Mesenchymal stem cell (in vitro differentiated cells and primary cell): ENCODE measurements around the gene CHCT1.

Source experiments
- DNase-seq: peaks from one replicate; pipeline ENCODE4 v3.0.0-alpha.2; 2013
- H2AFZ ChIP-seq: one replicate; pipeline ENCODE4 v1.6.1; 2013; ENCODE audit warnings: low read depth, mild to moderate bottlenecking, control low read depth, inconsistent platforms, low read length, moderate library complexity
- H2AK5ac ChIP-seq: 2 replicates; pipeline ENCODE4 v1.6.1; 2013; ENCODE audit warnings: low read length, moderate library complexity, mild to moderate bottlenecking, inconsistent platforms; ENCODE audit not compliant: severe bottlenecking
- H2BK120ac ChIP-seq: one replicate; pipeline ENCODE4 v1.6.1; 2013; ENCODE audit warnings: low read depth, mild to moderate bottlenecking, inconsistent platforms, low read length, moderate library complexity
- H2BK12ac ChIP-seq, 2 experiments: one replicate each; pipeline ENCODE4 v1.6.1; 2013; ENCODE audit warnings: inconsistent platforms in 2 of 2, low read length in 2 of 2, mild to moderate bottlenecking in 2 of 2, moderate library complexity in 2 of 2, control low read depth in 1 of 2
- H2BK15ac ChIP-seq: one replicate; pipeline ENCODE4 v1.6.1; 2013; ENCODE audit warnings: mild to moderate bottlenecking, low read depth, inconsistent platforms; ENCODE audit not compliant: poor library complexity, severe bottlenecking
- H2BK5ac ChIP-seq: 2 replicates; pipeline ENCODE4 v1.6.1; 2013; ENCODE audit warnings: low read depth, mild to moderate bottlenecking, low read length, control low read depth, inconsistent platforms; ENCODE audit not compliant: poor library complexity, severe bottlenecking
- H3K14ac ChIP-seq, 2 experiments: one replicate each; pipeline ENCODE4 v1.6.1; 2013; ENCODE audit warnings: inconsistent platforms in 2 of 2, low read length in 2 of 2, control low read depth in 1 of 2, mild to moderate bottlenecking in 1 of 2, moderate library complexity in 1 of 2
- H3K18ac ChIP-seq, 2 experiments: one replicate each; pipeline ENCODE4 v1.6.1; 2013; ENCODE audit warnings: inconsistent platforms in 2 of 2, low read length in 2 of 2, control low read depth in 1 of 2, low read depth in 1 of 2, mild to moderate bottlenecking in 1 of 2
- H3K23ac ChIP-seq, 2 experiments: one replicate each; pipeline ENCODE4 v1.6.1; 2013; ENCODE audit warnings: inconsistent platforms in 2 of 2, low read length in 2 of 2, mild to moderate bottlenecking in 2 of 2, moderate library complexity in 2 of 2, control low read depth in 1 of 2
- H3K27ac ChIP-seq: 2 replicates; pipeline ENCODE4 v1.5.1; 2013; ENCODE audit warnings: mild to moderate bottlenecking, moderate library complexity, low read length, control low read depth, inconsistent platforms; ENCODE audit not compliant: poor library complexity, severe bottlenecking
- H3K27me3 ChIP-seq, 2 experiments: 2 replicates each; pipeline versions ENCODE4 v1.6.1 to v1.7.0; 2013; ENCODE audit warnings: low read length in 2 of 2, mild to moderate bottlenecking in 2 of 2, moderate library complexity in 2 of 2, control low read depth in 1 of 2, inconsistent platforms in 1 of 2; ENCODE audit not compliant: control insufficient read depth in 1 of 2, insufficient read depth in 1 of 2
- H3K36me3 ChIP-seq, 2 experiments: 2 replicates each; pipeline versions ENCODE4 v1.6.1 to v1.7.0; 2013; ENCODE audit warnings: low read length in 2 of 2, control low read depth in 1 of 2, inconsistent platforms in 1 of 2, low read depth in 1 of 2, mild to moderate bottlenecking in 1 of 2; ENCODE audit not compliant: insufficient read depth in 2 of 2, control insufficient read depth in 1 of 2
- H3K4ac ChIP-seq, 2 experiments: one replicate each; pipeline ENCODE4 v1.6.1; 2013; ENCODE audit warnings: inconsistent platforms in 2 of 2, low read length in 2 of 2, mild to moderate bottlenecking in 2 of 2, moderate library complexity in 2 of 2, control low read depth in 1 of 2, low read depth in 1 of 2
- H3K4me1 ChIP-seq: 2 replicates; pipeline ENCODE4 v1.6.1; 2013; ENCODE audit warnings: low read depth, low read length, control low read depth; ENCODE audit not compliant: control insufficient read depth, insufficient read depth
- H3K4me2 ChIP-seq: 2 replicates; pipeline ENCODE4 v1.6.1; 2013; ENCODE audit warnings: low read length, mild to moderate bottlenecking, inconsistent platforms; ENCODE audit not compliant: poor library complexity, severe bottlenecking
- H3K4me3 ChIP-seq, 2 experiments: 2 replicates each; pipeline versions ENCODE4 v1.5.1 to v1.7.0; 2013; ENCODE audit warnings: low read length in 2 of 2, mild to moderate bottlenecking in 2 of 2, control low read depth in 1 of 2, low read depth in 1 of 2; ENCODE audit not compliant: insufficient read depth in 1 of 2
- H3K79me1 ChIP-seq: replicated peaks from 2 replicates; pipeline ENCODE4 v1.6.1; 2013; ENCODE audit warnings: mild to moderate bottlenecking, control low read depth, low read length, inconsistent platforms; ENCODE audit not compliant: poor library complexity, severe bottlenecking
- H3K9ac ChIP-seq: 2 replicates; pipeline ENCODE4 v1.7.0; 2013; ENCODE audit warnings: mild to moderate bottlenecking, low read length, moderate library complexity
- H3K9me3 ChIP-seq: 2 replicates; pipeline ENCODE4 v1.7.0; 2013; ENCODE audit warnings: mild to moderate bottlenecking, low read length; ENCODE audit not compliant: control insufficient read depth
- H4K8ac ChIP-seq: one replicate; pipeline ENCODE4 v1.6.1; 2013; ENCODE audit warnings: inconsistent platforms, mild to moderate bottlenecking, low read length, moderate library complexity
- H4K91ac ChIP-seq: one replicate; pipeline ENCODE4 v1.6.1; 2013; ENCODE audit warnings: mild to moderate bottlenecking, low read length, inconsistent platforms
- WGBS: methylation state at CpG from one replicate; pipeline ENCODE4 v1.1.7; 2013; ENCODE audit warnings: mixed read lengths; 5-methylcytosine and 5-hydroxymethylcytosine counted together

Gene CHCT1

DNA sequence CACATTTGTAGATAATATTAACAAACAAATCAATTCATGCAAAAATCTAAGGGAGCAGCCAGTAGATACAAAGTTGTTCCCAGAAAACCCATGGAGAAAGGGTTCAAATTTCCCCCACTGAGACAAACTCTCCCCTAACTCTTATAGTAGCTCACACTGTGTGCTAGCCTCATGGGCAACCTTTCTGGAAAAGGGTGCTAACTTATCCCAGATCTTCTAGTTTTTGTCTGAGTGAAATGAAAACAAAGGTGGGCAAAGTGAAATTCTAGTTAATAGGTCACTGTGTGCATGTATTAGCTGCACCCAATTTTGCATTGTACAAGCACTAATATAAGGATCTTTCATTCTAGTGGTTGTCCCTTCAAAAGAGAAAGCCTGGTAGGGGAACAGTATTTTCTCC lies 20.5 kb upstream of the CHCT1 start:
- H2AK5ac ChIP-seq = no peak overlapping the region
- no peak overlapping the region for H3K4me3 ChIP-seq
- H3K14ac ChIP-seq = no peak overlapping the region
- no peaks in the 10 kb centered on the region for H3K9me3 ChIP-seq
- DNase-seq = no peak
- no peaks in the 10 kb centered on the region for H3K27me3 ChIP-seq
- no peak overlapping the region for H2BK15ac ChIP-seq
- no peak overlapping the region for H3K4me2 ChIP-seq
- H3K36me3 ChIP-seq = no peaks in the 10 kb centered on the region
- no peaks in the 10 kb centered on the region for H3K4me1 ChIP-seq
- no peak overlapping the region for H3K23ac ChIP-seq
- no peak overlapping the region for H2BK120ac ChIP-seq
- no peak overlapping the region for H4K91ac ChIP-seq
- no peak overlapping the region for H2BK12ac ChIP-seq
- no peak overlapping the region for H4K8ac ChIP-seq
- no peak overlapping the region for H3K4ac ChIP-seq
- no peak overlapping the region for H2BK5ac ChIP-seq
- no peak overlapping the region for H2AFZ ChIP-seq
- no peak overlapping the region for H3K27ac ChIP-seq
- no peaks in the 10 kb centered on the region for H3K79me1 ChIP-seq
- no peak overlapping the region for H3K18ac ChIP-seq
- H3K9ac ChIP-seq = no peak overlapping the region

DNA sequence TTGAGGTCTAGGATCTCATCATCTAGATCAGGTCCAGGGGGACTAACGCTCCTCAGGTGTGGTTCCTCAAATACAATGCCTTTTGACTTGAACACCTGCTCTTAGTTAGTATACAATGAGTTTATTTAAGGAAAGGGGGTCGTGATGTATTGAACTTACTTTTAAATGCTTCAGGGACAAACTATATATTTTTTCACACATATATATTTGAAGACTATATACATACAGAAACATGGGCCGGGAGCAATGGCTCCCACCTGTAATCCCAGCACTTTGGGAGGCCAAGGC lies 18.8 kb upstream of the CHCT1 start:
- Histone ChIP-seq H2AK5ac (no peak overlapping the region), H2BK5ac (no peak overlapping the region), H3K18ac (no peak overlapping the region), H4K91ac (no peak overlapping the region), H3K23ac (no peak overlapping the region), H3K4me2 (no peak overlapping the region), H3K4me3 (no peak overlapping the region), H3K9me3 (no peaks in the 10 kb centered on the region), H2AFZ (no peak overlapping the region), H3K27me3 (no peaks in the 10 kb centered on the region), H2BK120ac (no peak overlapping the region), H2BK15ac (no peak overlapping the region), H4K8ac (no peak overlapping the region), H3K14ac (no peak overlapping the region), H3K27ac (no peak overlapping the region), H3K4ac (no peak overlapping the region), H2BK12ac (no peak overlapping the region), H3K4me1 (no peaks in the 10 kb centered on the region), H3K9ac (no peak overlapping the region), H3K36me3 (no peaks in the 10 kb centered on the region), H3K79me1 (no peaks in the 10 kb centered on the region)
- DNase-seq = no peak
- WGBS = 90% methylated on average over 1 of the region's 3 CpGs

DNA sequence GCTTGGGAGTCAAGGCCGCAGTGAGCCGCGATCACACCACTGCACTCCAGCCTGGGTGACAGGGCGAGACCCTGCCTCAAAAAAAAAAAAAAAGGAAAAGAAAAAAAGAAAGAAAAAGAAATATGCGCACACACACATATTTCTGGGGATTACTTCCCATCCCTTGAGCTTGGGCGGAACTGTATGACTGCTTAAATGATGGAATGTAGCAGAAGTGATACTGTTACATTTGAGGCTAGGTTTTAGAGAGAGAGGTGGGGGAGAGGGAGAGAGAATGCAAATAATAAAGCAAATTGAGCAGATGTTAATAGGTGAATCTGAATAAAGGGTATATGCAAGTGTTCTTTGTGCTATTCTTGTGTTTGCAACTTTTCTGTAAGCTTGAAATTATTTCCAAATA lies 18.3 kb upstream of the CHCT1 start:
- Histone ChIP-seq H3K79me1 (no peaks in the 10 kb centered on the region), H3K14ac (no peak overlapping the region), H2BK5ac (no peak overlapping the region), H3K36me3 (no peaks in the 10 kb centered on the region), H2AK5ac (no peak overlapping the region), H3K27me3 (no peaks in the 10 kb centered on the region), H3K9me3 (no peaks in the 10 kb centered on the region), H2BK15ac (no peak overlapping the region), H2BK120ac (no peak overlapping the region), H4K8ac (no peak overlapping the region), H2AFZ (no peak overlapping the region), H3K4me3 (no peak overlapping the region), H3K4me2 (no peak overlapping the region), H3K4ac (no peak overlapping the region), H3K23ac (no peak overlapping the region), H4K91ac (no peak overlapping the region), H3K27ac (no peak overlapping the region), H3K9ac (no peak overlapping the region), H2BK12ac (no peak overlapping the region), H3K18ac (no peak overlapping the region), H3K4me1 (no peaks in the 10 kb centered on the region)
- 89% methylated on average over 6 of the region's 6 CpGs for WGBS
- no peak for DNase-seq

DNA sequence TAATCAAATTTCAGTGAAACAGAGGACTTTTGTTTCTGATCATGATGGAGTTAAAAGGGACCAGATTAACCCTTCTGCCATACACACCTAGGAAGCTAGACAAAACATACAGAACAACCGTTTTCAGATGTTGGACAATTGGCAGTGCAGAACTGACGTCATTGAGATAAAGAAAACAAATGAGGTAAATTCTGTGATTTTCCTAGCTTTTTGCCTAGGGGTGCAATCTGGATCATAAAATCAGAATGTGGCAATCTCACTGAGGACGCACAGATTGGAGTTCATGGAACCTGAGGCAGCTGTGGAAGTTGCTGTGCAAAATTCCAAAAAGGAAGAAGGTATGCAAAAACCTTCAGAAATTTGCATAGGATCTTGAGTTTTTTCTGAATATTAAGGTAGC lies 15.4 kb upstream of the CHCT1 start:
- WGBS = 94% methylated on average over 3 of the region's 3 CpGs
- H3K27ac ChIP-seq = no peak overlapping the region
- no peaks in the 10 kb centered on the region for H3K9me3 ChIP-seq

More for the DNA sequence above, 15.4 kb upstream of the CHCT1 start:
- Histone ChIP-seq H2BK120ac (no peak overlapping the region), H2BK5ac (no peak overlapping the region), H3K4me1 (no peaks in the 10 kb centered on the region), H3K4ac (no peak overlapping the region), H3K4me2 (no peak overlapping the region), H3K36me3 (no peaks in the 10 kb centered on the region), H3K79me1 (no peaks in the 10 kb centered on the region), H4K91ac (no peak overlapping the region), H2AFZ (no peak overlapping the region), H3K4me3 (no peak overlapping the region), H2AK5ac (no peak overlapping the region), H4K8ac (no peak overlapping the region), H2BK12ac (no peak overlapping the region), H3K27me3 (no peaks in the 10 kb centered on the region), H3K9ac (no peak overlapping the region), H3K23ac (no peak overlapping the region), H2BK15ac (no peak overlapping the region), H3K14ac (no peak overlapping the region), H3K18ac (no peak overlapping the region)
- DNase-seq = no peak
